Ishikawa (cell line): Measurements from ENCODE around the gene TMEM186.

Source experiments
- CEBPB ChIP-seq: IDR thresholded peaks from 2 replicates; pipeline ENCODE4 v1.6.1; 2012
- CREB1 ChIP-seq: IDR thresholded peaks from 2 replicates; pipeline ENCODE4 v1.6.1; 2012; ENCODE audit warnings: low read depth
- EGR1 ChIP-seq: IDR thresholded peaks from 2 replicates; pipeline ENCODE4 v1.6.1; 2012
- EP300 ChIP-seq: IDR thresholded peaks from 2 replicates; pipeline ENCODE4 v1.6.1; 2012; ENCODE audit warnings: borderline replicate concordance
- FOXM1 ChIP-seq: IDR thresholded peaks from 2 replicates; pipeline ENCODE4 v1.6.1; 2012; ENCODE audit warnings: low read depth, borderline replicate concordance
- MAX ChIP-seq: IDR thresholded peaks from 2 replicates; pipeline ENCODE4 v1.6.1; 2012
- NFIC ChIP-seq: IDR thresholded peaks from 2 replicates; pipeline ENCODE4 v1.6.1; 2012
- RAD21 ChIP-seq: IDR thresholded peaks from 2 replicates; pipeline ENCODE4 v1.6.1; 2012; ENCODE audit warnings: low read depth
- TAF1 ChIP-seq: IDR thresholded peaks from 2 replicates; pipeline ENCODE4 v1.6.1; 2012; ENCODE audit warnings: low read depth, mild to moderate bottlenecking
- TCF12 ChIP-seq: IDR thresholded peaks from 2 replicates; pipeline ENCODE4 v1.6.1; 2012; ENCODE audit warnings: low read depth
- TEAD4 ChIP-seq: IDR thresholded peaks from 2 replicates; pipeline ENCODE4 v1.6.1; 2012
- YY1 ChIP-seq: IDR thresholded peaks from 2 replicates; pipeline ENCODE4 v1.6.1; 2012; ENCODE audit warnings: low read depth
- ZBTB7A ChIP-seq: IDR thresholded peaks from 2 replicates; pipeline ENCODE4 v1.6.1; 2012; ENCODE audit warnings: low read depth
- TF ChIP-seq, protein P1 (sequence below): IDR thresholded peaks from 2 replicates; pipeline ENCODE4 v1.6.1; 2012; ENCODE audit warnings: low read depth, mild to moderate bottlenecking
- TF ChIP-seq, protein P2 (sequence below): IDR thresholded peaks from 2 replicates; pipeline ENCODE4 v1.6.1; 2012

Gene TMEM186

GRCh38 chr16:8822403-8822802 lies 25.0 kb upstream of the TMEM186 start:
- TF ChIP-seq TAF1 (no peak), TEAD4 (no peak), CREB1 (no peak), YY1 (no peak), NFIC (no peak), MAX (no peak), TCF12 (no peak), FOXM1 (no peak), CEBPB (no peak)
- TF ChIP-seq, protein P1, sequence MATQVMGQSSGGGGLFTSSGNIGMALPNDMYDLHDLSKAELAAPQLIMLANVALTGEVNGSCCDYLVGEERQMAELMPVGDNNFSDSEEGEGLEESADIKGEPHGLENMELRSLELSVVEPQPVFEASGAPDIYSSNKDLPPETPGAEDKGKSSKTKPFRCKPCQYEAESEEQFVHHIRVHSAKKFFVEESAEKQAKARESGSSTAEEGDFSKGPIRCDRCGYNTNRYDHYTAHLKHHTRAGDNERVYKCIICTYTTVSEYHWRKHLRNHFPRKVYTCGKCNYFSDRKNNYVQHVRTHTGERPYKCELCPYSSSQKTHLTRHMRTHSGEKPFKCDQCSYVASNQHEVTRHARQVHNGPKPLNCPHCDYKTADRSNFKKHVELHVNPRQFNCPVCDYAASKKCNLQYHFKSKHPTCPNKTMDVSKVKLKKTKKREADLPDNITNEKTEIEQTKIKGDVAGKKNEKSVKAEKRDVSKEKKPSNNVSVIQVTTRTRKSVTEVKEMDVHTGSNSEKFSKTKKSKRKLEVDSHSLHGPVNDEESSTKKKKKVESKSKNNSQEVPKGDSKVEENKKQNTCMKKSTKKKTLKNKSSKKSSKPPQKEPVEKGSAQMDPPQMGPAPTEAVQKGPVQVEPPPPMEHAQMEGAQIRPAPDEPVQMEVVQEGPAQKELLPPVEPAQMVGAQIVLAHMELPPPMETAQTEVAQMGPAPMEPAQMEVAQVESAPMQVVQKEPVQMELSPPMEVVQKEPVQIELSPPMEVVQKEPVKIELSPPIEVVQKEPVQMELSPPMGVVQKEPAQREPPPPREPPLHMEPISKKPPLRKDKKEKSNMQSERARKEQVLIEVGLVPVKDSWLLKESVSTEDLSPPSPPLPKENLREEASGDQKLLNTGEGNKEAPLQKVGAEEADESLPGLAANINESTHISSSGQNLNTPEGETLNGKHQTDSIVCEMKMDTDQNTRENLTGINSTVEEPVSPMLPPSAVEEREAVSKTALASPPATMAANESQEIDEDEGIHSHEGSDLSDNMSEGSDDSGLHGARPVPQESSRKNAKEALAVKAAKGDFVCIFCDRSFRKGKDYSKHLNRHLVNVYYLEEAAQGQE: no peak

- TF ChIP-seq YY1 (no peak), MAX (no peak), ZBTB7A (no peak), TAF1 (no peak), CEBPB (no peak), RAD21 (no peak), TEAD4 (no peak), TCF12 (no peak), EP300 (no peak), CREB1 (no peak), NFIC (no peak)
- TF ChIP-seq, protein P1: no peak
These were observed 22.1 kb upstream of the TMEM186 start for GRCh38 chr16:8819411-8820034.

DNA sequence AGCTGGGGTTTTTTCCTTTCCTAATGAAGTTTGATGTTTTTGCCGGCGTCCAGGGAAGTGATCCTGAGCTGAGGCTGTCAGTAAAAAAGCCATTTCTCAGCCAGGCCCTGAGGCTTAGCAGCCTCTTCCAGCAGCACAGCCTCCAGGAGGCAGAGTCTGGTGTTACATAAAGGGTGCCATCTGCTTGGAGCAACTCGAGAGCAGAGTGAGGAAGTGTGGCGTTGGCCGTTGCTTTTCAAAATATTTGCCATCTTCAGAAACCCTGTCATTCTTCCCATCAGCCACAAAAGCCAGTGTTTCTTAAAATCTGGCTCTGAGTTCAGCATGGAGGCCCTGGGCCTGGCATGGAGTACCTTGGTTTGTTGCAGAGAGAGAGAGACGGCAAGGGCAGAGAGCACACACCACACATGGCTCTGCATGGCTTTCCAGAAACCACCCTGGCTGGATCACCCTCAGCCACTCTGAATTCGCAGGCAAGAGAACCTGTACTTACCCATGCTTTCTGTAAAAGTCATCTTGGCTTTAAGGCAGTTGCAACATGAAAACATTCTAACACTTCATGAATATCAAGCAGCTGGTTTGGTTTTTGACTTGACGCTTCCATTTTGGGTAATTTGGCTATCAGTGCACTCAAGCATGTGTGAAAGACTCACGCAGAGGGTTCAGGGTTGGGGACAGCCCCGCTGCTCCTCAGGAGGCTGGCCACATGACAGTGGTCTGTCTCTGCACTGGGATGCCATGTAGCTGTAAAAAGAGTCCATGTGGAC lies 21.2 kb upstream of the TMEM186 start:
- TF ChIP-seq CREB1 (no peak), YY1 (no peak), ZBTB7A (no peak), TCF12 (no peak), CEBPB (no peak), MAX (no peak), FOXM1 (no peak), RAD21 (no peak), NFIC (no peak)
- TF ChIP-seq, protein P2, sequence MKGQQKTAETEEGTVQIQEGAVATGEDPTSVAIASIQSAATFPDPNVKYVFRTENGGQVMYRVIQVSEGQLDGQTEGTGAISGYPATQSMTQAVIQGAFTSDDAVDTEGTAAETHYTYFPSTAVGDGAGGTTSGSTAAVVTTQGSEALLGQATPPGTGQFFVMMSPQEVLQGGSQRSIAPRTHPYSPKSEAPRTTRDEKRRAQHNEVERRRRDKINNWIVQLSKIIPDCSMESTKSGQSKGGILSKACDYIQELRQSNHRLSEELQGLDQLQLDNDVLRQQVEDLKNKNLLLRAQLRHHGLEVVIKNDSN: no peak

DNA sequence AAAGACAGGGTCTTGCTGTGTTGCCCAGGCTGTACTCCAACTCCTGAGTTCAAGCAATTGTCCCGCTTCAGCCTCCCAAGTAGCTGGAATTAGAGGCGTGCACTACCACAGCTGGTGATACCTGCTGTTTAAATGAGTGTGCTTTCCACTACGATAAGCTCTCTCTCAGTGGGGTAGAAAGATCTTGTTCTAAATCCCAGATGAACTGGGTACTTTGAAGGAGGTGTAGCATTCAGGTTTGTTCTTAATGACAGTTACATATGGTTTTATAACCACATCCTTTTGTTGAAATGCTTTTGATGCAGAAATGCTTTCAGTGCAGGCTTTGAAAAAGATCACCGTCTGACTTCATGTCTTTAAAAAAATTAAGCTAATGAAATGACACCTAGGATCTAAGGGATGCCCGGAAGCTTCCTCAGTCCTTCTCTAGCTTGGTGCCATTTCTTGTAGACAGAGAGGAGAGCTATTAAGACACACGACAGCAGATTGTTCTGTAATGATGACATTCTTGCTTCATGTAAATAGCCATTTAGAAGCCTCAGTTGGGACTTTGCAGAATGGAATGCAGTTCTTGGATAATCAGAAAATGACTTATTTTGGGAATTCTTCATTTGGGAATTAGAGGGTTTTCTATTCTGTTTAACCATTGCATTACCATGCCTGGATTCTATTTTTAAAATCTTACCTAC lies 19.7 kb upstream of the TMEM186 start:
- TF ChIP-seq YY1: no peak
- no peak for TF ChIP-seq EGR1
- TF ChIP-seq MAX: no peak
- no peak for TF ChIP-seq CEBPB
- no peak for TF ChIP-seq EP300
- no peak for TF ChIP-seq ZBTB7A
- TF ChIP-seq TCF12: no peak
- TF ChIP-seq TAF1: no peak
- no peak for TF ChIP-seq FOXM1
- TF ChIP-seq CREB1: no peak
- TF ChIP-seq, protein P2: no peak
- TF ChIP-seq NFIC: no peak

DNA sequence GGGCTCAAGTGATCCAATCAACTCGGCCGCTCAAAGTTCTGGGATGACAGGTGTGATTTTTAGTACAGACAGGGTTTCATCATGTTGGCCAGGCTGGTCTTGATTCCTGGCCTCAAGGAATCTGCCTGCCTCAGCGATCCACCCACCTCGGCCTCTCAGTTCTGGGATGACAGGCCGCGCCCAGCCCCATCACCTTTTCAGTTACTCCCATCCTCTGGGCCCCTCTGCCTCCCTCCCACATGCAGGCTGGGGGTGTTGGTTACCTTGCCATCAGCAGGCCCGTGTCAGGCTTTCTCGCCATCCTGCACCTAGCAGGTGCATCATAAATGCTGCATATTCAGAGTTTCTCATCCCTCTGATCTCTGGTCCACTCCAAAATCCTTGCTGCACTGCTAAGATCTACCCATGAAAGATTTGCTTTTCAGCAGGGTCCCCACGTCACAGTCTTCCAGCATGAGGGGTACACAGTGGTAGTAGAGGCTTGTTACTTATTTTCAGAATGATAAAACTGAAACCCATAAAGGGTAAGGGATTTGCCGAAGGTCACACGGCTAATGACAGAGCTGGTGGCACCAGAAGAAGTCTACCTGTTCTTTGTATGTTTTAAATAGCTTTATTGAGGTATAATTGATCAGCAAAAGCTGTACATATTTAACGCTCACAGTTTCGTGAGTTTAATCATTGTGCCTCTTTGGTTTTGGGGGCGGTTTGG lies 16.8 kb upstream of the TMEM186 start:
- TF ChIP-seq FOXM1: no peak
- no peak for TF ChIP-seq NFIC
- no peak for TF ChIP-seq CEBPB
- TF ChIP-seq TEAD4: no peak
- no peak for TF ChIP-seq CREB1
- no peak for TF ChIP-seq EGR1
- no peak for TF ChIP-seq YY1
- TF ChIP-seq TCF12: no peak
- TF ChIP-seq, protein P1: no peak
- TF ChIP-seq ZBTB7A: no peak
- TF ChIP-seq EP300: no peak
- TF ChIP-seq, protein P2: no peak
- TF ChIP-seq RAD21: no peak
- TF ChIP-seq MAX: no peak
- TF ChIP-seq TAF1: no peak
